Upper lobe of left lung (tissue), 4 donors: ENCODE results near the gene FEM1C.

Experiments
- CTCF ChIP-seq, 6 experiments: fragments of 450-650 bp in 4 of 6; fragments of 200-600 bp in 2 of 6; sonication (generic) in 2 of 6; IDR thresholded peaks; one replicate each; pipeline ENCODE4 v1.5.1; 2016 to 2019; ENCODE audit warnings: antibody characterized with exemption in 6 of 6
- EP300 ChIP-seq, 4 donors: sonication (generic); formaldehyde crosslinking; IDR thresholded peaks; one replicate each; pipeline ENCODE4 v1.5.1; 2017; ENCODE audit warnings: antibody characterized with exemption in 4 of 4, control low read depth in 2 of 4
- POLR2A ChIP-seq, 4 donors: fragments of 450-650 bp; IDR thresholded peaks; one replicate each; pipeline ENCODE4 v1.5.1; 2016 to 2017; ENCODE audit warnings: antibody characterized with exemption in 4 of 4, mild to moderate bottlenecking in 2 of 4
- POLR2AphosphoS5 ChIP-seq, 2 donors: sonication (generic); formaldehyde crosslinking; IDR thresholded peaks; one replicate each; pipeline ENCODE4 v1.5.1; 2017; ENCODE audit warnings: antibody characterized with exemption in 2 of 2

- TF ChIP-seq POLR2A (IDR thresholded peaks at IDR 0.05), result no peak
- TF ChIP-seq CTCF (IDR thresholded peaks at IDR 0.05), result no peak
- no peak for TF ChIP-seq POLR2AphosphoS5 (IDR thresholded peaks at IDR 0.05)
- TF ChIP-seq EP300 (IDR thresholded peaks at IDR 0.05), result no peak
Observed at GRCh38 chr5:115545351-115545882, 842 bp upstream of the FEM1C start.
